GM19099 (cell line): Measurements from ENCODE around the gene RBM38.
A peak's percentile ranks its signal among the peaks of the same experiment; 100 is the strongest.

Source experiments
- POLR2A ChIP-seq: IDR thresholded peaks from 3 replicates; pipeline ENCODE4 v1.6.1; 2011; ENCODE audit warnings: low read depth; ENCODE audit not compliant: insufficient read length; ENCODE audit errors: extremely low read depth

Gene RBM38

GRCh38 chr20:57395111-57395966, 4.1 kb downstream of the RBM38 start:
- TF ChIP-seq POLR2A = no peak

GRCh38 chr20:57396212-57396983, 5.2 kb downstream of the RBM38 start:
- TF ChIP-seq POLR2A = no peak

GRCh38 chr20:57396984-57397692, 5.9 kb downstream of the RBM38 start:
- TF ChIP-seq POLR2A = peak; percentile 21

- no peak for TF ChIP-seq POLR2A
These were observed 6.5 kb downstream of the RBM38 start for GRCh38 chr20:57397693-57398108.

- peak; percentile 42 for TF ChIP-seq POLR2A
These were observed 7.1 kb downstream of the RBM38 start for GRCh38 chr20:57398231-57398821.

GRCh38 chr20:57398901-57399535, 7.8 kb downstream of the RBM38 start:
- no peak for TF ChIP-seq POLR2A

- TF ChIP-seq POLR2A = peak; percentile 42
These were observed 8.5 kb downstream of the RBM38 start for GRCh38 chr20:57399587-57400155.

GRCh38 chr20:57400231-57400701, 9.1 kb downstream of the RBM38 start:
- TF ChIP-seq POLR2A = no peak

- no peak for TF ChIP-seq POLR2A
These were observed 9.8 kb downstream of the RBM38 start for GRCh38 chr20:57400821-57401564.

GRCh38 chr20:57401565-57401918, 10.3 kb downstream of the RBM38 start:
- TF ChIP-seq POLR2A = no peak

- TF ChIP-seq POLR2A = no peak
These were observed 11.3 kb downstream of the RBM38 start for GRCh38 chr20:57402206-57403125.

GRCh38 chr20:57403216-57403615, 12.0 kb downstream of the RBM38 start:
- TF ChIP-seq POLR2A = no peak
